H1 (cell line): Measurements from ENCODE around the gene IL6R. TPM values are rescaled to one million over a fixed set of nuclear protein-coding genes. Genes with fewer than 3 reads are reported as not detected.

Experiments used
- CTCF ChIA-PET: fragments of 300-600 bp; sonication (Branson Sonifier 250); formaldehyde crosslinking; loops from one replicate; lab custom pipeline; 2021; ENCODE audit not compliant: partially characterized antibody; lab: Charles Lee
- POLR2A ChIA-PET: fragments of 300-600 bp; sonication (Branson Sonifier 250); formaldehyde crosslinking; loops from one replicate; lab custom pipeline; 2021; ENCODE audit warnings: inconsistent platforms; ENCODE audit not compliant: partially characterized antibody; lab: Charles Lee
- DNase-seq, 2 experiments: peaks; one replicate each; pipeline versions ENCODE4 v3.0.0 to v3.0.0-alpha.2; 2010 to 2022; ENCODE audit warnings: low spot score in 2 of 2, low read depth in 1 of 2, mixed read lengths in 1 of 2
- FAIRE-seq: peaks from 2 replicates; lab custom pipeline; 2011; peaks lifted over from hg19 to GRCh38; lab: Jason Lieb, UNC
- H2AFZ ChIP-seq: 2 replicates; pipeline ENCODE4 v1.8.1; 2012; ENCODE audit warnings: low read length, inconsistent platforms
- H2AK5ac ChIP-seq: 2 replicates; pipeline ENCODE4 v1.6.1; 2013; ENCODE audit warnings: low read depth, low read length
- H2BK120ac ChIP-seq: replicated peaks from 2 replicates; pipeline ENCODE3; 2013; ENCODE audit warnings: low read depth, low read length, inconsistent platforms
- H2BK12ac ChIP-seq: 2 replicates; pipeline ENCODE4 v1.6.1; 2013; ENCODE audit warnings: low read depth, low read length
- H2BK15ac ChIP-seq: 2 replicates; pipeline ENCODE4 v1.6.1; 2013; ENCODE audit warnings: low read length
- H2BK20ac ChIP-seq: 2 replicates; pipeline ENCODE4 v1.6.1; 2013; ENCODE audit warnings: low read length
- H2BK5ac ChIP-seq: 2 replicates; pipeline ENCODE4 v1.6.1; 2013; ENCODE audit warnings: low read depth, low read length
- H3K14ac ChIP-seq: 2 replicates; pipeline ENCODE4 v1.6.1; 2013; ENCODE audit warnings: inconsistent platforms; ENCODE audit not compliant: insufficient read length
- H3K18ac ChIP-seq: 2 replicates; pipeline ENCODE4 v1.6.1; 2013; ENCODE audit warnings: low read length; ENCODE audit errors: extremely low read depth
- H3K23ac ChIP-seq: 2 replicates; pipeline ENCODE4 v1.6.1; 2013; ENCODE audit warnings: inconsistent platforms; ENCODE audit not compliant: insufficient read length
- H3K23me2 ChIP-seq: 2 replicates; pipeline ENCODE4 v1.6.1; 2013; ENCODE audit warnings: low read depth, low read length
- H3K27ac ChIP-seq: 2 replicates; pipeline ENCODE4 v1.6.1; 2011; ENCODE audit warnings: low read depth, low read length, inconsistent platforms
- H3K27me3 ChIP-seq, 4 experiments: replicated peaks in 1 of 4; 1 replicate in 1 of 4; 2 replicates in 3 of 4; pipeline versions ENCODE4 v1.6.1 to v1.8.1; 2011 to 2013; ENCODE audit warnings: low read length in 3 of 4, mild to moderate bottlenecking in 3 of 4, inconsistent platforms in 2 of 4, mixed read lengths in 2 of 4, moderate library complexity in 1 of 4; ENCODE audit not compliant: control insufficient read depth in 3 of 4, insufficient read depth in 3 of 4; ENCODE audit errors: extremely low read depth in 1 of 4
- H3K36me3 ChIP-seq, 4 experiments: 2 replicates each; pipeline versions ENCODE4 v1.6.1 to v1.8.1; 2011 to 2013; ENCODE audit warnings: mild to moderate bottlenecking in 4 of 4, low read length in 3 of 4, moderate library complexity in 2 of 4, control low read depth in 1 of 4, inconsistent platforms in 1 of 4; ENCODE audit not compliant: insufficient read depth in 4 of 4, control insufficient read depth in 2 of 4
- H3K4ac ChIP-seq: replicated peaks from 2 replicates; pipeline ENCODE3; 2013; ENCODE audit warnings: low read length, low read depth, mixed read lengths, inconsistent platforms; ENCODE audit not compliant: insufficient read length
- H3K4me1 ChIP-seq, 4 experiments: replicated peaks in 1 of 4; 1 replicate in 1 of 4; 2 replicates in 3 of 4; pipeline versions ENCODE4 v1.6.1 to v1.8.1; 2011 to 2013; ENCODE audit warnings: low read length in 3 of 4, inconsistent platforms in 2 of 4, mixed read lengths in 1 of 4; ENCODE audit not compliant: insufficient read depth in 4 of 4, control insufficient read depth in 3 of 4
- H3K4me2 ChIP-seq, 2 experiments: 2 replicates each; pipeline versions ENCODE4 v1.6.1 to v1.8.1; 2011 to 2013; ENCODE audit warnings: low read depth in 2 of 2, low read length in 2 of 2, control low read depth in 1 of 2, inconsistent platforms in 1 of 2, mild to moderate bottlenecking in 1 of 2; ENCODE audit not compliant: insufficient read depth in 1 of 2
- H3K4me3 ChIP-seq, 4 experiments: fragments of 200-600, 300-600 bp in 1 of 4; sonication (generic), shearing (Covaris generic), sonication (Bioruptor Twin) in 1 of 4; 2 replicates each; pipeline versions ENCODE4 v1.5.1 to v1.8.1; 2011 to 2016; ENCODE audit warnings: low read length in 4 of 4, low read depth in 3 of 4, control low read depth in 2 of 4, inconsistent platforms in 2 of 4, mild to moderate bottlenecking in 2 of 4, mixed read lengths in 1 of 4, moderate library complexity in 1 of 4; ENCODE audit not compliant: insufficient read depth in 2 of 4; ENCODE audit errors: extremely low read depth in 1 of 4
- H3K56ac ChIP-seq: replicated peaks from 2 replicates; pipeline ENCODE3; 2013; ENCODE audit warnings: low read depth, mild to moderate bottlenecking, mixed read lengths, low read length, inconsistent platforms; ENCODE audit not compliant: insufficient read length
- H3K79me1 ChIP-seq: 2 replicates; pipeline ENCODE4 v1.6.1; 2013; ENCODE audit warnings: low read depth, low read length, control low read depth
- H3K79me2 ChIP-seq, 2 experiments: 2 replicates each; pipeline versions ENCODE4 v1.6.1 to v1.8.1; 2012 to 2013; ENCODE audit warnings: low read length in 2 of 2, mild to moderate bottlenecking in 2 of 2, inconsistent platforms in 1 of 2; ENCODE audit not compliant: insufficient read depth in 2 of 2, control insufficient read depth in 1 of 2
- H3K9ac ChIP-seq, 4 experiments: replicated peaks in 1 of 4; 1 replicate in 1 of 4; 2 replicates in 3 of 4; pipeline versions ENCODE4 v1.6.1 to v1.8.1; 2011 to 2013; ENCODE audit warnings: low read depth in 3 of 4, low read length in 3 of 4, control low read depth in 2 of 4, mild to moderate bottlenecking in 2 of 4, moderate library complexity in 2 of 4, inconsistent platforms in 1 of 4; ENCODE audit errors: extremely low read depth in 1 of 4
- H3K9me3 ChIP-seq, 2 experiments: 2 replicates each; pipeline versions ENCODE4 v1.6.1 to v1.8.1; 2012 to 2013; ENCODE audit warnings: mild to moderate bottlenecking in 2 of 2, moderate library complexity in 2 of 2, control low read depth in 1 of 2, inconsistent platforms in 1 of 2, low read depth in 1 of 2, low read length in 1 of 2, mixed read lengths in 1 of 2; ENCODE audit not compliant: insufficient read depth in 2 of 2
- H4K20me1 ChIP-seq, 2 experiments: replicated peaks in 1 of 2; 2 replicates each; pipeline versions ENCODE3 to v1.8.1; 2011 to 2013; ENCODE audit warnings: inconsistent platforms in 2 of 2, low read length in 2 of 2, mild to moderate bottlenecking in 1 of 2; ENCODE audit not compliant: insufficient read depth in 2 of 2, control insufficient read depth in 1 of 2
- H4K5ac ChIP-seq: 2 replicates; pipeline ENCODE4 v1.6.1; 2013; ENCODE audit warnings: low read length, low read depth, mixed read lengths, inconsistent platforms; ENCODE audit not compliant: insufficient read length
- H4K8ac ChIP-seq: 2 replicates; pipeline ENCODE4 v1.8.0; 2013; ENCODE audit warnings: mild to moderate bottlenecking, moderate library complexity, low read length, inconsistent platforms; ENCODE audit not compliant: insufficient read depth; ENCODE audit errors: extremely low read depth
- H4K91ac ChIP-seq: replicated peaks from 2 replicates; pipeline ENCODE3; 2013; ENCODE audit warnings: low read length, mixed read lengths, inconsistent platforms; ENCODE audit not compliant: insufficient read length
- EGR1 ChIP-seq: IDR thresholded peaks from 2 replicates; pipeline ENCODE4 v1.6.1; 2011; ENCODE audit warnings: low read depth, low read length, borderline replicate concordance
- KDM1A ChIP-seq: fragments of 200-600, 300-600 bp; sonication (generic); IDR thresholded peaks from 2 replicates; pipeline ENCODE4 v1.7.1; 2016; ENCODE audit warnings: mild to moderate bottlenecking, low read length, borderline replicate concordance
- WGBS, 2 experiments: shearing (Covaris generic) in 1 of 2; methylation state at CpG; one replicate each; pipeline versions ENCODE4 v1.1.6 to v1.1.7; 2013 to 2015; ENCODE audit warnings: low lambda C conversion rate in 2 of 2, mixed read lengths in 2 of 2, inconsistent platforms in 1 of 2, low coverage in 1 of 2, missing lambda C conversion rate in 1 of 2; ENCODE audit not compliant: insufficient replicate concordance in 2 of 2, insufficient coverage in 1 of 2, insufficient read length in 1 of 2; ENCODE audit errors: extremely low coverage in 1 of 2, missing lambda C conversion rate in 1 of 2; 5-methylcytosine and 5-hydroxymethylcytosine counted together
- polyA plus RNA-seq, 7 experiments: library from polyadenylated mRNA; depleted of rRNA in 3 of 7; stranded (reverse) in 5 of 7; unstranded in 2 of 7; fragments of >200 nt in 5 of 7; fragments of 200-250 nt in 2 of 7; gene quantifications; 1 replicate in 5 of 7; 2 replicates in 1 of 7; 4 replicates in 1 of 7; pipeline versions ENCODE4 v1.2.1 to v1.2.3, GENCODE V29; 2011 to 2013; ENCODE audit warnings: missing spikeins in 2 of 7, mixed read lengths in 2 of 7
- total RNA-seq: library from RNA; stranded (reverse); fragmentation: NEBNext Ultra II Directional; extraction: Animal tissue kit (Norgen Biotek cat#: 25700); gene quantifications from 2 replicates; pipeline ENCODE4 v1.2.1, GENCODE V29; 2021

IL6R gene
- total and polyA plus RNA-seq, 2 of the 8 experiments (the other 6 are each of a cell fraction or from before 2014, with no cell fraction given) = 2.3 to 3.0 TPM

DNA sequence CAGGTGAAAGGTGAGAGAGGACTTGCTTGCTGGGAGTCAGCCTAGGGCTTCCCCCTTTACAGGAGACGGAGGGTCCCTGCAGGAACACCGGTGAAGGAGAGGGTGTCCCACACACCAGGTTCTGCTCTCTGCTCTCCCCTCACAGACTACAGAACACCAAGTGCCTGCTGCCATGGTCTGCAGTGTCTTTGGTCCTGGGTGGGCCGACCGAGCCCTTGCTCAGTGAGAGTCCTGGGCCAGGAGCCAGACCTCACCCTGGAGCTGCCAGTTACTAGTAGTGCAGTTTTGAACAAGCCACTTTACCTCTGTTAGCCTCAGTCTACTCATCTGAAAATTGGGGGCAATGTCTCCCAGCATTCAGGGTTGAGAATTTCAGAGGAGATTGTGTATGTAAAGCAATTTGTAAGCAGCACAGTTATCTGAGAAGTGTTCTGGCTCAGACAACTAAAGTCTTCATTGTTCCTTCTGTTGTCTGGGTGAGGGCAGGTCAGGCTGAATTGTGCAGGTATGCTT lies 2.7 kb upstream of the IL6R start:
- Histone ChIP-seq H3K4me1 (peaks cover 0 to 8% (median 6%) of the 10 kb centered on the region in 4 experiments; a peak in 4 of 7 replicates), H3K4me3 (no peak overlapping the region), H3K9me3 (no peaks in the 10 kb centered on the region), H4K5ac (no peak overlapping the region), H3K23ac (no peak overlapping the region), H3K56ac (no peak overlapping the region), H2AFZ (no peak overlapping the region), H3K79me1 (no peaks in the 10 kb centered on the region), H3K27ac (no peak overlapping the region), H2BK20ac (no peak overlapping the region), H2BK120ac (no peak overlapping the region), H3K27me3 (peaks cover 9 to 34% (median 26%) of the 10 kb centered on the region in 4 experiments), H3K4ac (no peak overlapping the region), H4K91ac (no peak overlapping the region), H4K8ac (no peak overlapping the region), H3K79me2 (no peaks in the 10 kb centered on the region), H2BK15ac (no peak overlapping the region), H2BK12ac (no peak overlapping the region), H3K23me2 (peaks cover 15% of the 10 kb centered on the region), H3K9ac (no peak overlapping the region), H3K18ac (no peak overlapping the region), H2BK5ac (no peak overlapping the region), H3K4me2 (no peak overlapping the region), H3K36me3 (no peaks in the 10 kb centered on the region), H2AK5ac (no peak overlapping the region), H4K20me1 (no peaks in the 10 kb centered on the region), H3K14ac (no peak overlapping the region)
- WGBS, 2 experiments = 94% methylated on average over 4 of the region's 4 CpGs; no CpG with 5 or more reads in 1 of the 2 experiments
- POLR2A ChIA-PET = no interaction called here
- CTCF ChIA-PET = interaction anchor here (1.0 kb wide), 1 partner anchor 65 kb away, joined by 4 read pairs; no protein-coding TSS in a partner anchor
- FAIRE-seq = no peak
- DNase-seq = no peak
- 0 out of 2 replicates have a peak, but pooled peaks have one; percentile 10 for TF ChIP-seq KDM1A
- TF ChIP-seq EGR1 = no peak
